Stimulated activated CD4-positive, alpha-beta T cell treated with anti-CD3 and anti-CD28 coated beads, TNF-alpha, amount 100 ng/mL, for 4 hours (primary cell): Measurements from ENCODE around the gene MTOR.

ENCODE experiments used
- DNase-seq, 3 experiments: peaks; one replicate each; pipeline ENCODE4 v3.0.0-alpha.2; 2020; ENCODE audit warnings: low read depth in 3 of 3

Gene MTOR

DNA sequence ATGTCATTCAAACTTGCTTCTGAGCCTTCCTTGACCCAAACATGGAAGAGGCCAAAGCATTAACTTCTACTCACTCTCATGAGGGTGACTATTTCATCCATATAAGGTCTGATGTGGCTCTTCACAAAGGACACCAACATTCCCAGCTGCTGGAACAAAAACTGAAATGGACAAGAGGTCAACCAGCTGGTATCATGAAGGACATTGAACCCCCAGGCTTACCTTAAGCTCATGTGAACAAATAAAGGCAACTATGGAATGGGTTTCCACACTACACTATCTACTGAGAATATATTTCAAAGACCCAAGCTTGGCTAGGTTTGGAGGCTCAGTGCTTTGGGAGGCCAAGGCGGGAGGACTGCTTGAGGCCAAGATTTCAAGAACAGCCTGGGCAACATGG is 46.3 kb downstream of the MTOR start:
- no peak for DNase-seq

DNA sequence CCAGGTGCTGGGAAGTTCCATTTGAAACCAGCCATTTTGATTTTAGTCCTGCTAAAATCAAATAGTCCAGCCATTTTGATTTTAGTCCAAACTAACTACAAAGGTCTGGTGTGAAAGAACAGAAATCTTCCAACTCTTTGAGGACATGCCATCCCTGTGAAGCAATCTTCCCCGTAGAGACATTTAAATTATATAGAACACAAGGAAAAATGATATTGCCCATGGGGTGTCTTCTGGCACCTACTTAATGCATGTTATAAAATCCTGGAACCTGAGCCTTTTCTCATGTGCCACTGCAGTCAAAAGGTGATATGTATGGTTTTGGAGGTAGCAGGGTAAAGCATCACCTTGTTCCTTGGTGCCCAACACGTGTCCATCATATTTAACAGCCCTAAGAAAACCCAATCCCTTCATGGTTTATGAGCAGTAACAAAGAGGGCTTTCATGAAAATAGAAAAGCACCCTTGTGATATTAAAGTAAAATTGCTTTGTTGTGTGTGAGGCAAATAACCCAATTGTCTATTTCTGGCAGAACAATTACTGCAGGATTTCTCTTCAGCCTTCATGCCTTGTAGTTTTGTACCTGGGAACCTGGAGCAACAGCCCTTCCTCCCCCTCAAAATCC is 46.9 kb downstream of the MTOR start:
- no peak for DNase-seq

DNA sequence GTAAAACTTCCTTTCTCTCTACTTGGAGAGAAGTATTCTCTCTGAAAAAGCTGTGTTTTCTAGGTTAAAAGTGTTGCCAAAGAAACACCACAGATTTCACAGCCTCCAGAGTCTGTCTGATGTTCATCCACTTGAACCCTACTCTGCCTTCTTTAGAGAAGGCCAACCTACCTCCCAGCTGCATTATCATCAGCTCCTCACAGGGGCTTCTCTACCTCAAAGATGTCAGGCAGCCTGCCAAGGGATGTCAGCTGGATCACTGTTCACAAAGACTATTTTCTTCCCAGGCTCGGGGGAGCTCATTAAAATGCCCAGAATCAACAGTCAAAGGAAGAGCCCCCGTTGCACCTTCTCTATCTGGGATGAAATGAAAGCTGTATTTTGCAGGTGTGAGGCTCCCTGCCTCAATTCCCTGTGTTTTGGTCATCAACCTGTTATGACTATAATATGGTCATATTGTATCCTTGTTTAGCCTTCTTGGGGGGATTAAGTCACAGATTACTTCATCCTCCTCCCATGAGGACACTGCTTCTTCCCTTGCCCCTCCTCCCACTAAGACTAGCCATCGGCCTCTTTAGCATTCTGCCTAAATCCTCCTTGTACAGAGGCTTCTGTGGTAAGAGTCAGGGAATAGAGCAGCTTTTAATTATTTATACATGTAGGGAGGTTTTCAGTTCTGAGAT is 47.5 kb downstream of the MTOR start:
- no peak for DNase-seq

DNA sequence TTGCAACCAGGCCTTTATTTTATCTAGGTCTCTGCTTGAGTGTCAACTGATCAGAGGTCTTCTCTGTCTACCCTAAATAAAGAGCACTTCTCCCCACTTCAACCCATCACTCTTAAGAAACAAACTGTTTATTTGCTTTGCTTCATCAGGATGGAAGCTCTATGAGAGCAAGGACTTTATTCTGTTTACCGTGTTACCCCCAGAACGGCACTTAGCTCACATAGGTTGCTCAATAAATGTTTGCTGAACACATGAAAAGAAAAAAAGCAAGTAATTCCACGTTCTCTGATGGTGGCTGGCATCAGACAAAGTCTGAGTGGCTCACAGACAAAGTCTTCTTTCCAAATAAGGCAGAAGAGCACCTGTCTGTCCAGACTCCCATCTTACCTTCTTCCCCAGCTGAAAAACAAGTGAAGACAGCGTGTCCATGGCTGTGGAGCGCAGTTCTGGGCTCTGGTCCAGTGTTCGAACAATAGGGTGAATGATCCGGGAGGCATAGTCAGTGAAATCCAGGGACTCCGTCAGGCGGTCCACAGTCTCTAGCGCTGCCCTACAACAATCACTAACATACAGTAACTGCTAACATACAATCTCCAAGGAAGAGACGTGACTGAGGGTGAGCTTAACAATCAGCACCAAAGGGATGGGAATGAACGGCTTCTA is 50.3 kb downstream of the MTOR start:
- DNase-seq = no peak

DNA sequence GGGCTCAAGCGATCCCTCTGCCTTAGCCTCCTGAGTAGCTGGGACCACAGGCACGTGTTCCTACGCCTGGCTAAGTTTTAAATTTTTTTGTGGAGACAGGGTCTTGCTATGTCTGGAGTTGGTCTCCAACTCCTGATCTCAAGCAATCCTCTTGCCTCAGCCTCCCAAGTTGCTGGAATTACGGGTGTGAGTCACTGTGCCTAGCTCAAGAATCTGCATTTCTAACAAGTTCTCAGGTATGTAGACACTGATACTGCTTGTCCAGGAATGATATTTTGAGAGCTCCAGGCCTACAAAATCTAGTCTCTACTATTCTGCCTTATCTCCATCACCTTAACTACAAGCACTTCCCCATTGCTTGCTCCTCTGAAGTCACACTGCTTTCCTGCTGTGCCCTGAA is 50.9 kb downstream of the MTOR start:
- no peak for DNase-seq

DNA sequence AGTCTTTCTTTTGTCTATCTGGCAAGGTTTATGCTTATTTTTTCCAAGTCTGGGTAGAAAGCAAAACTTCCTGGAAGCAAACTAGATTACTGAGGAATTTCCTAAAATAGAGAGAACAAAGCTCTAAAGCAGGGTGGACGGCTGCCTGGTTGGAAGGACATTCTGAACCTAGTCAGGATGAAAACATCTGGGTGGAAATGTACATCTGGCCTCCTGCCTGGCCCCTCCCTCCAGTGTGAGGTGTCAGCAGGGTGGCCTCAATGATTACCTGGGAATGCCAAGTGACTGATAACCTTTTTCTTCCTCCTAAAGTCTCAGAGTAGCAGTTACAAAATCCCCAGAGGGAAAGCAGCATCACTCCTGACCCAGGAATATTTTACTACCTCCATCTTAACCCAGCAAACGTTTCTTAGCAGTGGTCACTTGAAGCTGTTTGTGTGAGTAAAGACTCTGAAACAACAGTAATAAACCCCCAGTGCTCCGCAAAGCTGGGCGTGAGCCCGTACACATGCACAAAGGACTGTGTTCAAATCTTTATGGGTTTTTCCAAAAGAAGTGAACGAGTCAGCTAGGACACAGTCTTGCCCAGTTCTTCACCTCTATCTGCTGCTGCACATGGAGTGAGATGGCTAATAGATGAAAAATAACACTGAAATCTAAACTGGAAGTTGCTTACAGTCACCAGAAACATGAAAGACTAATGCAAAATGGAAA is 54.3 kb downstream of the MTOR start:
- no peak for DNase-seq

DNA sequence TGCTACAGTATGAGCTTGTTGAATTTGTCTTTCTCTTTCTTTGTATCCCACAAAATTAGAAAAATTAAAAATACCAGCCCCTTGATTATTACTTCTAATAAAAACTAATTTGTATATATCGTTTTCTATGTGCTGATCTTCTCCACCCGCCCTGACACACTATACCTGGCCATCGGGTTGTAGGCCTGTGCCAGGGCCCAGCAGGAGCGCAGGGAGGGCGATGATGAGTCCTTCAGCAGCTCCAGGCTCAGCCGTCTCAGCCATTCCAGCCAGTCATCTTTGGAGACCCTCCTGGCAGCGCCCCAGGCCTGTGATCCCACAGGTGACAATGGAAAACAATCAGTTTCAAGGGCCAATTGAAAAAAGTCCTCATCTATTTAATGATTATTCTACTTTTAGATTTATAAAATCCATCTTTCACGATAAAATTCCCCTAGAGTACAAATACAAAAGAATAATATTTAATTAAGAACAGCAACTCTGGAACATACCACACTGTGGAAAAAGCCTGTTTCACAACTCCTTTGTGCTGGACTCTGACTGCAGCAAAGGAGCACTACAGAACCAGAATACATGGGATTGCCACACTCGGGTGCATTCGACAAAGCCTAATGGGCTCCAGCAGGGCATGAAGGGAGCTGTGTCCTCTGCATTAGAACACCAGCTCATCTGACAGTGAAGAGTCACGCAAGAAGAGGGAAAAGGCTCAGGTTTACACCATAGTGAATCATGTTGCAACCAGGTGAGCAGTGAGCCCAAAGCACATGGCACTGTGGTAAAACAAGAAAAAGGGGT is 57.8 kb downstream of the MTOR start:
- no peak for DNase-seq

DNA sequence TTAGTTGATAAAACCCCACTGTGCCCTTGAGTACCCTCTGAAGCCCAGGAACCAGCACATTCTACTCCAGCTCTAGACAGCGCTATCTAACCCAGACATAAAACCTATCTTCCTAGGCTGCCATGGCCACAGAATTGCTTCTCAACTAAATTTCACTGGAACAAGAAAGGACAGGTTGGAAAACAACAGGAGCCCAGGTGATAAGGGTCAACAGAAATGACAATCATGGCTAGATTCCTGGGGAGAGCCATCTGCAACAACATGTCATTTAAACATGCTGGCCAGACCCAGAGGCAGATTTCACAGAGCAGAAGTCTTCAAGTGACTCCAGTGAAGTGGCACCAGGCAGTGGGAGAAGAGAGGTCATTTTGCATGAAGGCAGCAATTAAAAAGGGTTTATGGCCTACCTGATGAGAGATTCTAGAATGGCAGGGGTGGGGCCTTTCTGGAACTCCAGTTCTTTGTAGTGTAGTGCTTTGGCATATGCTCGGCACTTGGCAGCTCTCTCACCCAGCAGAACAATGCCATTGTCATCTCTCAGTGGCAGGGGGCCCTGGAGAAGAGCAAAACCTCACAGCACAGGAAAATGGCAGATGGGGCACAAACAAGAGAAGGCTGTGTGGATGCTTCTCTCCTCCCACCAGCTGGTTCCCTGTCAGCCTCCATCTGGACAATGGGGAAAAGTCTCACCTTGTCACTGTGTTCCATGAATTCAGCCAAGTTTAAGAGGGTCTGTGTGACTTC is 63.3 kb downstream of the MTOR start:
- DNase-seq = no peak

DNA sequence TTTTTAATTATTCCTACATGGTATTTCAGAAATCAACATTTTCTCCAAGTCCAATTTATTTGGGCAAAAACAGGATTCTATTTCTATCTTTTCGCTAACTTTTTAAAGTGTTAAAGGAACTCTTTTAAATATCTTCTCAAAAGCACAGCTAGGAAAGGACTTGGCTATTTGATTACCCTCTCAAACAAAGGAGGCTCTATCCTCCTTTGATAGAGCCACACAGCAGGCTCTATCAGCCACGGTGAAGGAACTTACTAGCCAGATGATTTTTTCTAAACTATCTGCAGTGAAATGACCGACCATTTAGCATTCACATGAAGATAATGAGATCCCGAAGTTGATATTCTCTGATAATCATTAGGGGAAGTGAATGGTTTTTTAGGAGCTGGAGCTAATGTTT is 64.1 kb downstream of the MTOR start:
- DNase-seq = no peak

DNA sequence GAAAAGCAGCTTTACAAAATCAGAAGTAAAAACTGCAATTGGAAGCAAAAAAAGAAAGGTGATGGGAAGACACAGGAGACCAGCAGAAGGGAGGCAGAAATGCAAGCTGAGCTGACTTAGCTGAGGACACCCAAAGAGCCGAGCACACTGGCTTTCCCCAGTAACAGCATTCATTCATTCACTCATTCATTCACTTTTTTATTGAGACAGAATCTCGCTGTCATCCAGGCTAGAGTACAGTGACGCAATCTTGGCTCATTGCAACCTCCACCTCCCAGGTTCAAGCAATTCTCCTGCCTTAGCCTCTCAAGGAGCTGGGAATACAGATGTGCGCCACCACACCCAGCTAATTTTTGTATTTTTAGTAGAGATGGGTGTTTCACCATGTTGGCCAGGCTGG is 65.0 kb downstream of the MTOR start:
- DNase-seq = no peak

DNA sequence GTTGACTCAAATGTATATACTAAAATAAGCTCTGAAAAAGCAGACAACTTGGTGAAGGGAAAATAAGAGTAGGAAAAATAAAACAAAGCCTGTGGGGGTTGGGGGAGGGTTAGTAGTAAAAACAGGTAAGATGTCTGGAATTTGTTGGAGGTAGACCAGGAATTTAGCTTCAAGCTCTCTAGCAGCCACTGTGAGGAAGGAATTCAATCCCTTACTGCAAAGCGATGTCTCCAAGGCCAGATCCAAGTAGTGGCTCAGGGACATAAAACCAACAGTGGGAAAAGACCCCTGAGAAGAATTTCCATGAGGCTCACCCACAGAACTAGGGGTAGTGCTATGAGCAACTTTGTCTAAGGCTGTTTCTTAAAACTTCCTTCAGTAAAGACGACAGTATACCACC is 65.4 kb downstream of the MTOR start:
- no peak for DNase-seq

DNA sequence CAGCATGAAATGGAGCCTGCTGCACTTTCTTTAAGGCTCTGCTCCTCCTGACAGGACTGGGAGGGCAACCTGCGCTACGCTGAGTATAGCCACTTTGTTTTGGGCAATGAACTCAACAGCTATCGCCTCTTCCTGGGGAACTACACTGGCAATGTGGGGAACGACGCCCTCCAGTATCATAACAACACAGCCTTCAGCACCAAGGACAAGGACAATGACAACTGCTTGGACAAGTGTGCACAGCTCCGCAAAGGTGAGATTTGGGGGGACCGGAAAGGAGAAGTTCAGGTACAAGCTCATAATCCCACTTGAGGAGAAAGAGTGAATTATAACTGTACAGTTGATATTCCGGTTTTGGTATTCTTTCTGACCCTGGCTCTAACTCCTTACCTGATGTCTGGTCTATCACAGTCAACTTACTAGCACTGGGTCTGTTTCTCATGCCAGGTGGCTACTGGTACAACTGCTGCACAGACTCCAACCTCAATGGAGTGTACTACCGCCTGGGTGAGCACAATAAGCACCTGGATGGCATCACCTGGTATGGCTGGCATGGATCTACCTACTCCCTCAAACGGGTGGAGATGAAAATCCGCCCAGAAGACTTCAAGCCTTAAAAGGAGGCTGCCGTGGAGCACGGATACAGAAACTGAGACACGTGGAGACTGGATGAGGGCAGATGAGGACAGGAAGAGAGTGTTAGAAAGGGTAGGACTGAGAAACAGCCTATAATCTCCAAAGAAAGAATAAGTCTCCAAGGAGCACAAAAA is 67.8 kb downstream of the MTOR start:
- no peak for DNase-seq

DNA sequence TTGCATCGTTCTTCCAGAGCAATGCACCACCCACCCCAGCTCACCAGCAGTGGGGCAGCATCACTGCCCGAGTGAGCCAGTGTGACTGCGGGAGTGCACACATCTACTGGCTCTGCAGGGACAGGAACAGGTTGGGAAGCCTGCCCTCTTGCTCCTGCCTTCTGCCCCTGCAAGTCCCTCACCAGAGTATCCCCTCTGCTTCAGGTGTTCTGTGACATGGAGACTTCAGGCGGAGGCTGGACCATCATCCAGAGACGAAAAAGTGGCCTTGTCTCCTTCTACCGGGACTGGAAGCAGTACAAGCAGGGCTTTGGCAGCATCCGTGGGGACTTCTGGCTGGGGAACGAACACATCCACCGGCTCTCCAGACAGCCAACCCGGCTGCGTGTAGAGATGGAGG is 69.0 kb downstream of the MTOR start:
- DNase-seq = no peak

DNA sequence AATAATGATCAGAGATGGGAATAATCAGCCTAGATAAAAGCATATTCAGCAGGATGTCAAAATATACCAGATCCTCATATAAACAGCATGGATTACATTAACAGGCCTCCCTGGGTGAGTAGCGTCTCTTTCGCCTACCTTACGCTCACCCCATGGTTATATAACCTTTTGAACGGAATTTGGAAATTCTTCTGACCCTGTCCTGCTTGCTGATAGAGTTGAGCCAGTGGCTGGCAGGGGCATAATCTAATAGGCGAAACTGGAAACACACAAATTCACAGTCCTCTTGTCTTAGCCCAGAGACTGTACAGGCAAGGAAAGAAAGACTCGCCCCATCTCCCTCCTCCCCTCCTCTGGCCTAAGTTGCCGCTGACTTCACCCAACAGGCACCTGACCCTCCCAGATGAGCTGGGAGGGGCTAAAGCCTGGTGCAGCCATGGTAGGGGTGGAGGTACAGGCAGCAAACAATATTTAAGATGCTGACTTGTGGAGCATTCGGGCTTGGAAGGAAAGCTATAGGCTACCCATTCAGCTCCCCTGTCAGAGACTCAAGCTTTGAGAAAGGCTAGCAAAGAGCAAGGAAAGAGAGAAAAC is 73.4 kb downstream of the MTOR start, which contains the start of gene ANGPTL7:
ANGPTL7 (plus strand) TSS at position 498 of the 594 bp plus-strand sequence. CDS start 225 bp downstream, outside the sequence.
- DNase-seq = no peak

DNA sequence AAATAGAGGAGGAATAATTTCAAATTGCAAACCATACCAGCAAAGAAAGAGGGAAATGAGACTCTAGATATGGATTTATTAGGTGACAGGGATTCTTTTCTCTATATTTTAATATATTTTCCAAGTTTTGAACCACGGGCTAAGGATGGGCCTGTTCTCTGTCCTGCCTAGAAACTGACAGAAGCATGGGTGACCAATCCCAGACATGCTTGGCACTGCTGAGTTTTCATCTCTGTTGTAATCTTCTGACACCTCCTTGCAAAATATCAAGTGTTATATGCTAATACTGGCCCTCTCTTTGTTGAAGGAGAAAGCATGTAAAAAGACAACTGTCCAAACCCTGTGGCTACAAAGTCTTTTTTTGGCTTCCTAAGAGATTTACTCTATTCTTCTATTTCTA is 74.0 kb downstream of the MTOR start:
- DNase-seq = no peak

DNA sequence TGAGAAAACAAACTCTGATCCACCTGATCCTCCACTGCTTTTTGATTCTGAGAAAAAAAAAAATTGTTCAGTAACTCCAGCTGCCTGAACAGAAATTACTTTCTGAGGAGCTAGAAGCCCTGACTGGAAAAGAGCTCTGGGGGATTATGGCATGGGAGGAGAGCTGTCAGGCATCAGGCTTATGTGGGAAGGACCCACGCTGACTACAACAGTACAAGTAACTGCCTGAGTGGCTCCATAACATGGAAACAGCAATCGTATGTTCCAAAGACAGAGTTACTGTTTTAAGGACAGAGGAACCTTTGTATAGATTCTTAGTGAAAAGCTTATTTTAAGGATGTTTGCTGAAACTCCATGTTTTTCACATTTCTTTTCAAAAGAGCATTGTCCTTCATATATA is 74.4 kb downstream of the MTOR start:
- no peak for DNase-seq

DNA sequence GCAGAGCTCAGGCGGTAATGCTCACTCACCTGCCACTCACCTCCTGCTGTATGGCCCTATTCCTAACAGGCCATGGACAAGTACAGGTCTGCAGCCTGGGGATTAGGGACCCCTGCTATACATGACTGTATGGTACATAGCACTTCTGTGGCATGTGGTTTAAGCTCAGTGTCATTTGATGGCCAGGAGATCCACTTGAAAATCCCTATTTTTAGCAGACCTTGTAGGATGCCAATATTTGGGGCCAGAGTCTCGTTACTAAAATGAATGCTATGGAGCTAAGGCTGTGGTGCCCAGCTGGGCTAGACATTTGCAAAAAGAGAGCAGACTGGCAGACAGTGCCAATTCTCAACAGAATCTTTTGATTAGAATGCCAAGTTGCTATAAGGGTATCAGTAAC is 74.9 kb downstream of the MTOR start:
- DNase-seq = no peak

DNA sequence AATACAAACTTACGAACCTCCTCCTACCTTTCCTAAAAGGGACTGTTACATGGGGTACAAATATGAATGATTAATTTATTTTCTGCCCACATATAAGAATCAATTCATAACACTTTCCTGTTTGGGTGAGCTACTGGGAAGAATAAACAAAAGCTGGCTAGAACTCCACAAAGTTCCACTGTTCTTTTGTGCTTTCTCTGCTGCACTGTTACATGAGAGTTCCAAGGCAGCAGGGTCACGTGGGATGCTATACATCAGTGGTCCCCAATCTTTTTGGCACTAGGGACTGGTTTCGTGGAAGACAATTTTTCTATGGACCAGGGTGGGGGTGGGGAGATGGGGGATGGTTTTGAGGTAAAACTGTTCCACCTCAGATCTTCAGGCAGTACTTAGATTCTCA is 75.4 kb downstream of the MTOR start:
- no peak for DNase-seq

DNA sequence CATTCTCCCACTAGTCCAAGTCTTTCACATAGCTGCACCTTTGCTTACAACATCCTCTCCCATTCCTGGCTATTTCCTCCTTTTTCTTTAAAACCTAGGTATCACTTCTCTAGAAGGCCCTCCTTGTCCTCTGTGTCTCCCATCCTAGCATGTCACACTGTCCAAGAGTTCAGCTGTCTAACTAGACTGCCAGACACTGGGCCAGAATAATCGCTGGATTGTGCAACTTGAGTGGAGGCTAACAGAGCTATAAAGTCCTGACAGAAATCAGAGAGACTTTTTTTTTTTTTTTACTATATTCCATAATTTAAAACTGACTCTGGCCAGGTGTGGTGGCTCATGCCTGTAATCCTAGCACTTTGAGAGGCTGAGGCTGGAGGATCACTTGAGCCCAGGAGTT is 77.4 kb downstream of the MTOR start:
- DNase-seq = no peak

DNA sequence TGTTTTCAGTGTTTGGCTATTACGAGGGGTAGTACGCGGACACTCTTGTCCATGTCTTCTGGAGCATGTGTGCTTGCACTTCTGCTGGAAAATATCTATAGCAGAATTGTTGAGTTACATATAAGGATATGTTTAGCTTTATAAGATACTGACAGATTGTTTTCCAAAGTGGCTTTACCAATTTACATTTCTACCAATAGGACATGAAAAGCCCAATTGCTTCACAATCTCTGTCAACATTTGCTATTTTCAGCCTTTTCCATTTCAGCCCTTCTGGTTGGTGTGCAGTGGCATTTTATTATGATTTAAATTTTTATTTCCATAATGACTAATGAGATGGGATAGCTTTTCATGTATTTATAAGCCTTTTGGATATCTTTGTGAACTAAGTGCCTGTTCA is 79.5 kb downstream of the MTOR start:
- no peak for DNase-seq
